ENCODE measurements around the gene CGRRF1.

The CGRRF1 gene

DNA sequence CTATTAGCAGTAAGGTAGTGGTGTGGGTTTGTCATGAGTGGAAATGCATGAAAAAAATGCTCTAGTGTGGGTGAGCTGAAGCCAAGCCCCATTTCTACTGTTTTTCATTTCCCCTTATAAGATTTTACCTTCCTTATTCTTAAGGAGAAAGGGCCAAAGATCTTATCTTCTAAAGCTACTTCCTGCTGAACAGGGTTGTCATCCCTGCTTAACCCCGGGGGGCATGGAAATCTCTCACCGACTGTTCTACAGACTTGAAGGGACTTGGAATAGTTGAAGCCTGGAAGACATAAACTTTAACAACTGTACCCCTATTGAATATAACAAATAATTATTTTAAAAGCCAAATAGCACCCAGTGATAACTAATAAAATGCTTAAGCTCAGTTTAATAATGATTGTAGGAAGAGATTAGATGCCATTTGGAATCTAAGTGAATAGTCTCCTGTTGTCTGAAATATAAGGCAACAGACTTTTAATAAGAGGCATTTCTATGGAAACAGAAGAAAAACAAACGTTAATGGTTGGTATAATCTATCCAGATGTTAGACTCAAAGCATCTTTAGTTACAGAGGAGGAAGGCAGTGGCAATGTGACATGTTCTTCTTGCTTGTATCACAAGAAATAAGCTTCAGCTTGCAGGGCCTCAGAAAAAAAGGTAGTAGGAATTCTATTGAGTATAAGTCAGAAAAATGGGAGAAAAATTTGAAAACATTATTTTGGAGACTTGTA, 19.1 kb upstream of the CGRRF1 start:
- no peak for DNase-seq

DNA sequence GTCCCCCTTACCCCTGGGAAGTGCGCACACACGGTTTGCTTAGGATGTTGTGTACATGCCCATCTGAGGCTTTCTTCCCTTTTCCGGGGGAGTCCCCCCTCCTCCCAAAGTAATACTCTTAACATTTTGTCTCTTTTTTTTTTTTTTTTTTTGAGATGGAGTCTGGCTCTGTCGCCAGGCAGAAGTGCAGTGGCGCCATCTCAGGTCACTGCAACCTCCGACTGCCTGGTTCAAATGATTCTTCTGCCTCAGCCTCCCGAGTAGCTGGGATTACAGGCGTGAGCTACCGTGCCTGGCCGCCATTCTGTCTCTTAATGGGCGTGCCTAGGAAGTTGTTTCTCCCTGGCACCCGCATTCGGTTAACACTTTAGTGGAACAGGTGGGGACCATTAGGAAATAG, 16.4 kb upstream of the CGRRF1 start:
- DNase-seq: no peak

DNA sequence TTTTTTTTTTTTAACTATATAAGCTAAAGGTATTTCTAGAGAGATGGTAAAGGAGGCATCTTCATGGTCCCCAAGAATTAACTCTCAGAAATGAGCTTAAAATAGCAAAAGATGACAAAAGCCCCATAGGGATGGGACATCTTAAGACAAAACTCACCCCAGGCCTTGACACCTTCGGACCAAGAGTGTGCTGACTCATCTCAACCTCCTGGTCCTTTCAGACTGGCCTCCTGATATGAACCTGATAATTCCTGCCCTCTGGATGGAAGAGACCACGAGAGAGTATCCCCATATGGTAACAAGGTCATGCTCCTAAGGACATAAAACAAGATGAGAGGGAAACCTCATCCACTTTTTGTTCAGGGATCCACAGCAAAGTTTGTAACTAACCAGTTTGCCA, 12.5 kb upstream of the CGRRF1 start:
- DNase-seq: no peak

DNA sequence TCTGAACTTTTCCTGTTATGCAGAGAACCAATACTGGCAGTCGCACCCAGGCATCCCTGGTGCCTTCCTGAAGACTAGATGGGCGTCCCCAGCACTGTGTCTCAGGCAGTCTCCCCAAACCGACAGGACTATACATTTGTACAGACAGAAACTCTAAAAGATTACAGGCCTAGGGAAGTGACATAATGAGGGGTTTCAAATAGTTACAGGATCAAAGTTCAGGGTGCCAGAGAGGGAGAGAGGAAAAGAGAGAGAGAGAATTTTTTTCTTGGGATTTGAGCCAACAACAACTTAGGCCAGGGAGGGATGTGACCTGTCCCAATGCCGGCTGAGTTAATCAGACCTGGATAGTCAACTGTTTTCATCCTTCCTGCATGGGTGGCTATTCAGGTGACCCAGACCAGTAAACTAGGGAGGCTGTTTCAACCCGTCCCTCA, 11.6 kb upstream of the CGRRF1 start:
- no peak for DNase-seq

DNA sequence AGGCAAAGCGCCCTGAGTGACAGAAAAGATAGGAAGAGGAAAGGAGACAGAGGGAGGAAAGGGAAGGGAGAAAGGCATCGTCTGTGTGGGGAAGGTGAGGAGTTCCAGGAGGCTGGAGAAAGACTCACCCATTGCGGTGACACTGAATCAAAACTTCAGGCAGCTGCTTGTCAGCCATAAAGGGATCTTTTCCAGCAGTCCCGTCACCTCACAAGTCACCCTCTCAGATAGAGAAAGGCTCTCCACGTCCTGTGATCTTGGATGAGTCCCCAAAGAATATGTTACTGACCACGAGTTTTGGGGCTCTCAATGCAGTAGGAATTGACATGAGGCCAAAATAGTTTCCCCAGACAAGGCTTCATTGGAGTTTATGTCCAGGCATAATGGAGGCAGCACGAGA, 11.1 kb upstream of the CGRRF1 start:
- no peak for DNase-seq

DNA sequence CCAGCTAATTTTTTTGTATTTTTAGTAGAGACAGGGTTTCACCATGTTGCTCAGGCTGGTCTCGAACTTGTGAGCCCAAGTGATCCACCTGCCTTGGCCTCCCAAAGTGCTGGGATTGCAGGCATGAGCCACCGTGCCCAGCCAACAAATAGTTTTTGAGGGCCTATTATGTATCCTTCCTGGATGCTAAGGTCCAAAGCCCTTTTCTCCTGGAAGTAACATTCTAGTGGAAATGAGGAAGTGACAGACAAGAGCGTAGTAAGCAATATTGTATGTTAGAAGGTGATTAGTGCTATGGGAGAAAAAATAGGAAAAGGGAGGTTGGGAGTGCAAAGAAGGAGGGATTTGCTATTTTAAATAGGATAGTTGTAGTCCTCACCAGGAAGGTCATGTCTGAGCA, 9.0 kb upstream of the CGRRF1 start:
- DNase-seq: no peak

DNA sequence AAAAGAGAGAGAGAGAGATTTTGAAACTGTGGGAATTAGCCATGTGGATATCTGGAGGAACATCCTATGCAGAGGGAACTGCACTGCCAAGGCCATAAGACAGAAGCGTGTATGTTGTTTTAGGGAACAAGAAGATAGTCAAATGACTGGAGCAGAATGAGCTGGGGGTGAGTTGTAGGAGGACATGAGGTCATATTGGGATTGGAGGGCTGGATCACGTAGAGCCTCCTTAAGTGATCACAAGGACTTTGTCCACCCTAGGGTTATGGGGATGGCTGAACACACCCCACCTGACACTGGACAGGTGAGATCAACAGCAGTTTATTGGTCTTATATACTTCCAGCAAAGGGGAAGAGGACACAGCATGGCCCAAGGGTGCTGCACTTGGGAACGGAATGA, 8.2 kb upstream of the CGRRF1 start:
- no peak for DNase-seq

DNA sequence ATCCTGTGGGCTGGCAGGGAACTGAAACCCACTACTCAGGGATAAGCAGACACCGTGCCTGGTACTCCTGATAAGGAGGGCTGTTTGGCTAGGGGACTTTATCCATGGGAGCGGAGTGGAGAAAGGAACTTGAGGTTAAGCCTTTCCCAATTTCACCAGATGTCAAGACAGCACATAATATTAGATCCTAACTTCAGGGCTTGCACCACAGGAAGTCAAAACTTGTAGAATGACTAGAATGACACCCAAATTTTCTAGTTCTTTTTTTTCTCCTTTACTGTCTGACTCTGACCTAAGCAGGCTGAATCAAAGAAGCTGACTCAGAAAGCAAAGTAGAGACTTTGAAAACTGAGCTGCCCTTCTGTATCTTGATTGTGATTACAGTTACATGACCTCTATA, 7.1 kb upstream of the CGRRF1 start:
- no peak for DNase-seq

DNA sequence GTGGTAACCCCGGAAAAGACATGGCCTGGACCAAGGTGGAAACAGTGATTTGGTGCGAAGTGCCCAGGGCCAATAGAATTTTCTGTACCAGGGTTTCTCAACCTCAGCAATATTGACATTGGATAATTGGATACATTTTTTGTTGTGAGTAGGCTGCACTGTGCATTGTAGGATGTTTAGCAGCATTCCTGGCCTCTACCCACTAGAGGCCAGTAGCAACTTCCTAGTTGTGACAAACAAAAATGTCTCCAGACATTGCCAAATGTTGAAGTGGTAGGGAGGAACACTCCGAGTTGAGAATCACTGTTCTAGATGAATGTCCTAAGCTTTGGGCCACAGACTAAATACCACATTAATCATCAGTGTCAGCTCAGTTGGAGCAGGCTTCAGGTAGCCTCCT, 6.2 kb upstream of the CGRRF1 start:
- no peak for DNase-seq

DNA sequence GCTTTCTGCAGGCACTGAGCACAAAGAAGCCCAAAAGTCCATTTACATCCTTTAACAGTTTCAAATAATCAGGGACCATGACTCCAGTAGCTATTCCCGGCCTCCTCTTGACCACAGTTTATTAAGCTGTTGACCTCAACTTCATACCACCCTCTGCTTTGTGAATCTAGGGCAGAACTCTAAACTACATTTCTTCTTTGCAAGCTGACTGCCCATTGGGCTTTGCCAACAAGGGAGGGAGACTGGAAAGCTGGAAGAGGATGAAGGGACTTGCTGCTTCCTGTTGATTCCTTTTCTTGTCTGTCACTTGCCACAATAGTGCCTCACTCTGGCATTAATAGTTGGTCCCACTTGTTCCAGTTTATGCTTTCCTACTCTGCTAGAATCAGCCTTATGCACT, 2.7 kb downstream of the CGRRF1 start:
- no peak for DNase-seq

DNA sequence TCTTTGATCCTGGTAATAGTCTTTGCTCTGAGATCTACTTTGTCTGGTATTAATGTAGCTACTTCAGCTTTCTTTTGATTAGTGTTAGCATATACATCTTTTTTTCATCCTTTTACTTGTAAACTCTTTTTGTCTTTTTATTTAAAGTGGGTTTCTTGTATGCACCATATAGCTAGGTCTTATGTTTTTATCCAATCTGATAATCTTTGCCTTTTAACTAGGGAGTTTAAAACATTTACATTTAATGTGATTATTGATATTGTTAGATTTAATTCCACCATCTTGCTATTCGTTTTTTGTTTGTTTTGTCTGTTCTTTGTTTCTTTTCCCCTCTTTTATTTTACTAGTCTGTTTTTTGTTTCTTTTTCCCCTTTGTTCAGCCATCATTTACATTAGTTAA, 6.0 kb downstream of the CGRRF1 start:
- no peak for DNase-seq

DNA sequence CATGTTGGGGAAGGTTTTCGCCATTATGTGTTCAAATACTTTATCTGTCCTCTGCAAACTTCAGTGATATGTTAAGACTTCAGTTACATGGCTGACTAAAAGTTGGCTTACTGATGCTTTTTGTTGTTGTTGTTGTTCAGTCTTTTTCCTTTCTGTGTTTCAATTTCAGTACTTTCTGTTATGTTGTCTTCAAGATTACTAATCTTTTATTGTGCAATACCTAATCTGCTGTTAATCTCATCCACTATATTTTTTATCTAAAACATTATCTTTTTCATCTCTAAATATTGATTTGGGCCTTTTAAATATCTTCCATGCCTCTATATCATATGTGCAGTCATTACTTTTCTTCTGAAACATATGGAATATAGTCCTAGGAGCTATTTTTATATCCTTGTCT, 7.0 kb downstream of the CGRRF1 start:
- DNase-seq: no peak

DNA sequence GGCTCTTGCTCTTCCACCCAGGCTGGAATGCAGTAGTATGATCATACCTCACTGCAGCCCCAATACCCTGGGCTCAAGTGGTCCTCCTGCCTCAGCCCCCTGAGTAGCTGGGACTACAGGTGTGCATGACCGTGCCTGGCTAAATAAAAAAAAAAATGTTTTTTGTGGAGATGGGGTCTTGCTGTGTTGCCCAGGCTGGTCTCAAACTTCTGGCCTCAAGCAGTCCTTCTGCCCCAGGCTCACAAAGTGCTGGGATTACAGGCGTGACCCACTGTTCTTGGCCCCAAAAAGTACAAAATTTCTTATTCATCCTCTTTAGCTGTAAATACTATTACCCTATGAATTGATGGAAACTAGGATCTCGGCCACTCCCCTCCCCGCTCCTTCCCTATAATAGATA, 14.7 kb downstream of the CGRRF1 start:
- no peak for DNase-seq

DNA sequence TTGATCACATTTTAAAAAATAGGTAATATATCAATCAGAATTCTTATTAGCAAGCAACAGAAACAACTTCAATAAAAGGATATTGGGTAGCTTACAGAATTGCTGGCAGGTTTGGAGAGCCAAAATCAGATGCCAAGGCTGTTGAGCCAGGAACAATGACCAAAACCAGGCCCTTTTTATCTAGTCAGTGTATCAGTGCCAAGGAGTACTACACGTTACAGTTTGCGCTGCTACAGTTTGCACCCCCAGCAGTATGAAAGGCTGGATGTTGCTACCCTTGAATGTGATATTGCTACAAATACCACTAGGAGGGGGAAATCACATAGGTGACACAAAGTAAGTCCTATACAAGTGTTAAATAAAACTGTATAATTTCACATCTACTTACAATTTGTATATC, 19.3 kb downstream of the CGRRF1 start:
- DNase-seq: no peak

DNA sequence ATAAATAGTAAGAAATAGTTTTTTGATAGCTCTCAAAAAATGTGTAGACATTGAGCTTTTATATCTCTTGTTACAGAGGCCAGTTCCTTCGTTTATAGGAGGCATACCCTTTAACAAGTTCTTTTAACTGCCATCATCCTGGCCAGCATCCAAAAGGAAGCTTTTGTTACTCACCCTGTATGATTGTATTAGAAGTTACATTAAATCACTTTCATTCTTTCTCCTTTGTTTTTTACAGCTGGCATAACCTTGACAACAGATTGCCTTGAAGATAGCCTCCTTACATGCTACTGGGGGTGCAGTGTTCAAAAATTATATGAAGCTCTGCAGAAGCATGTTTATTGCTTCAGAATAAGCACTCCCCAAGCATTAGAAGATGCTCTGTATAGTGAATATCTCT, 20.1 kb downstream of the CGRRF1 start:
- no peak for DNase-seq

DNA sequence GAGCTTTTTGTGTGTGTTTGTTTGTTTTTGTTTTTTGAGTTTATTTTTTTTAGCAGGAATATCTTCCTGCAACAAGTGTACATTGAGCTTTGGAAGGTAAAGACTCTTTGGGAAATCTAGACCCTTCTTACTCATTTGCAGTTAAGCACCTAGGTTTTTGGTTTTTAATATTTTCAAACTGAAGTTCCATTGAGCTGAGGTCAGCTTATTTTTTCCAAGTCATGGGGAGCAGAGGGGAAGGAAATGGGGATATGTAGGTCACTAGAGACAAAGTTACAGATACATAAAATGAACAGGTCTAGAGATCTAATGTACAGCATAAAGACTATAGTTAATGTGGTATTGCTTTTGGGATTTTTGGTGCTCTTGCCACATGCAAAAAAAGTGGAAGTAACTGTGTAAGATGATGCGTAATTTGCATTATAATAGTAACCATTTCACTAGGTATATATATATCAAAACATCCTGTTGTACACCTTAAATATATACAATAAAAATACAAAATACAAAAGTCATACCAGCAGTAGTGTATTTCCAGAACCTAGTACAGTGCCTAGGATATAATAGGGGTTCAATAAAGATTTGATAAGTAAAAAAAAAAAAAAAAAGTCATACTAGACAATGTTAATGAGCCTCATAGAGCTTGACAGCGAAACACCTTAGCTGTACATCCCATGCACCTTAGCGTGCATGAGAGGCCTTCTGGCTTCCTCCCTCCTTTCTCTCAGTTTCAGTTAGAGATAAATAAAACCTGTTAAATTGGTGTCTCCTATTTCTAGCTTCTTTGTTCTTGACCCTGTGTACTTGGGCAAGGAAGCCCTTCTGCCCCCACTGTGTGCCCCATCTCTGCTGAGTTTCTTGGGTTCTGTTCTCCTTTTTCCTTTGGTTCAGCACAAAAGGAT, 22.7 kb downstream of the CGRRF1 start:
- no peak for DNase-seq

DNA sequence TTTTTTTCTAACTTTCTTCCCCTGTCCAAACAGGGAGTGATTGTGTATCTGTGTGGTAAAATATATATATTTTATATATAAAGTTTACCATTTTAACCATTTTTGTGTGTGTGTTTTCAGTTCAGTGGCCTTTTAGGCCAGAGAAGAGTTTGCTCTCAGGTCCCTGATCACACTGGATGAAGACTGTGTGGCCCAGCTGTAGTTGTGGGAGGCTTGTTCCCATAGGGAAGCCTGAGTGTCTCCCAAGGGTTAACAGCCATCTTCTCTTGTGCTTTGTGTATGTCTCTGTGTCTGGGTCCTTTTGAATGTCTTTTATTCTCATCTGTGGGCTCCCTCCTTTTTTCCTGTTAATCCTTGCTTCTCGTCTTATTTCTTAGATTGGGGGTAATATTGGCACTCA, 23.4 kb downstream of the CGRRF1 start:
- DNase-seq: no peak

DNA sequence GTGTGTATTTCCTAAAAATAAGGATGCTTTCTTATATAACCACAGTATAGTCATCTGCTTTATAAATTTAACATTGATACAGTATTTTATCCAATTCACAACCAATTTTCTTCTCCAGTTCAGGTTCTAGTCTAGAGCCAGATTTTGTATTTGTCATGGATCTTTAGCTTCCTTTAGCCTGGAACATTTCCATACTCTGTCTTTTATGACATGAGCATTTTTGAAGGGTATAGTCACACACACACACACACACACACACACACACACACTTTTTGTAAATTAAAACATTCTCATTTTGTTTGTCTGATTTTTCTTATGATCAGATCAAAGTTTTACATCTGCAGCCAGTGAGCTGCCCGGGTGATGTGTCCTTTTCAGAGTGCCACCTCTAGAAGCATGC, 25.4 kb downstream of the CGRRF1 start:
- no peak for DNase-seq

DNA sequence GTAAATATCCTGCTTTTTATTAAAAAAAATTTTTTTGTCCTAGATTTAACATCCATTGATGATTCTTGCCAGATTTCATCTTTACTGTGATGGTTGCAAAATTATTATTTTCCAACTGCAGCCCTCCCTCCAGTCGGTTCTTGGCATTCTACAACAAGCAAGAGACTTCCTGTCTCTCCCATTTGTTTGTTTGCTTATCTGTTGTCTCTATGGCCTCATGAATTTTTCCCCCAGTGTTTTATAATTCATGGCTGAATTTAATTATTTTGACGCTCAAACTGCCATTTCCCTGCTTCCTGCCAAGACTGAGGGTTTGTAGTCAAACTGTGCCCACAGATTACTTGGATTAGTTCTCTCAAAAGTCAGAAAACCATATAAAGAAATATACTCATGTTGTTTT, 25.9 kb downstream of the CGRRF1 start:
- DNase-seq: no peak

DNA sequence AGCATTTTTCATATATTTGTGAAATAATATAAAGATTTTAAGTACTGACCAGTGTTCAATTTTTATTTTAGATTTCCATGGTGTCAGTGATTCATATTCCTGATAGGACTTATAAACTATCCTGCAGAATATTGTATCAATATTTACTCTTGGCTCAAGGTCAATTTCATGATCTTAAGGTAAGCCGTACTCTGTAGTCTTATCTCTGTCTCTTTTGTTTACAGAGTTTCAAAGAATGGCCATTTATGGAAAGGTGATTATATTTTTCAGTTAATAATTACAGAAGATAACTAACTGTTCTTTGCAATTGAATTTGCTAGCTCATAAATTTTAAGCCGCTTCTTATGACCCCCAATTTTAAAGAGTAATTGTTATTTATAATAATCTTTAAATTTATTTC, 27.9 kb downstream of the CGRRF1 start:
- no peak for DNase-seq

DNA sequence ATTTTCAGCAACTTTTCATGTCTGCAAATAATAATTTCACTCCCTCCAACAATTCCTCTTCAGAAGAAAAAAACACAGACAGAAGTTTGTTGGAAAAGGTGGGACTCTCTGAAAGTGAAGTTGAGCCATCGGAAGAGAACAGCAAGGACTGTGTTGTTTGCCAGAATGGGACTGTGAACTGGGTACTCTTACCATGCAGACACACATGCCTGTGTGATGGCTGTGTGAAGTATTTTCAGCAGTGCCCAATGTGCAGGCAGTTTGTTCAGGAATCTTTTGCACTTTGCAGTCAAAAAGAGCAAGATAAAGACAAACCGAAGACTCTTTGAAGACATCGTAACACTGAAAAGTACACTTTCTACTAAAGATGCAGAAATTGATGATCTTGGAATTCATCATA, 28.3 kb downstream of the CGRRF1 start:
- DNase-seq: no peak

DNA sequence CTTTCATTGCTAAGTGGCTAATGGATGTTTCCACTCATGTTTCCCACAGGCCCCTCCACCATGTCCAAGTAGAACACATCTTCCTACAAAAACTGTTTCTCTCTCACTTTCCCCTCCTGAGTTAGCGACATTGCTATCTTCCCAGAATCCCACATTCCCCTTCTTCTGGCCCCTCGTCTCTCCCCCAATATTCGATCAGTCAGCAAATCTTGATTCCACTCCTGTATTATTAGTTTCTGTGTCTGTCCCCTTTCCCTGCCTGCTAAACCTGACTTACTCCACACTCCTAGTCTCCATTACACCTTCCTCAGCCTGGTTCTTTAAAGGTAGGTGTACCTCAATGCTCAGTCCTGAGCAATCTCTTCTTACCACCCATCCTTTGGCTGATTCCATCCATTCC, 37.9 kb downstream of the CGRRF1 start:
- no peak for DNase-seq

DNA sequence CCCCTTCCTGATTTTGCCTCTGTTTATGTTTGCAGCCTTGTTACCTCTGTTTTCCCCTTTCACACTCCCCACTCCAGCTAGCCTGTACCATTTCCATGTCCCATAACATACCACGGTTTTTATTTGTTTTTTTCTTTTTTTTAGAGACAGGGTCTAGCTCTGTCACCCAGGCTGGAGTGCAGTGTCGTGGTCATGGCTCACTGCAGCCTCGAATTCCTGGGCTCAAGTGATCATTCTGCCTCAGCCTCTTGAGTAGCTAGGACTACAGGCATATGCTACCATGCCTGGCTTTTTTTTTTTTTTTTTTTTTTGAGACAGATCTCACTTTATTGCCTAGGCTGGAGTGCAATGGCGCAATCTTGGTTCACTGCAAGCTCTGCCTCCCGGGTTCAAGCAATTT, 38.8 kb downstream of the CGRRF1 start:
- DNase-seq: no peak

DNA sequence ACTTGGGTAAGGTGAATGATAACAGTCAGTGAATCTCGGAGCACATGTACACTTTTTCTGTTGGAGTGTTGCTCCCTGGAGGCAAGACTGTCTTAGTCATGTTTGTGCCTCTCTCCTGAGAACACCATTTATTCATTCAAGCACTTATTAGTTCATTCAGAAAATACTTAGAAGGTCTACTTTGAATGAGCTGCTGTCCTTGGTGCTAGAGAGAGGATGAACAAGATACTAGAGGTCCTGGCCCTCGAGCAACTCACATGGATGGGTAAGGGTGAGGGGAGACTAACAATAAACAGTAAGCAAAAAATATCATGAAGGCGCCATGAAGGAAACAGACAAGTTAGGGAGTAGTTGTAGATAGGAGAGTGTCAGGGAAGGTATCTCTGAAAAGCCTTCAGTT, 40.2 kb downstream of the CGRRF1 start:
- DNase-seq: no peak

DNA sequence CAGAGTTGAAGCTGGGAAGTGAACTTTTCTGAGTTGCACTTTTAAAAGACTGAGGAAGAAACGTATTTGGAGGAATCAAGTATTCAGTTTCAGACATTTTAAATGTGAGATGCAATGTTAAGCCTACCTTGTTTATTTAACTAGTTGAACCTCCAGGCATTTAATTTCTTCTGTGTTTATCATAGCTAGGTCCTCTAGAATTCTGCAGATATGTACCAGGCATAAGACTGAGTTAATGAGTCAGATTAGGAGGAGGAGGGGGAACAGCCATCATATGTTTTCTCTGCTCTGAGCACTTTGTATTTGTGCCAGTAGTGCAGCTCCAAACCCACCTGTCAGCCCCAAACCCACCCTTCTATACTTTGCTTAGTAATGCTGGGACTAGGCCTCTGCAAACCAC, 40.8 kb downstream of the CGRRF1 start:
- no peak for DNase-seq
